Mucosa of descending colon (tissue), 3 donors: ENCODE results near the gene FRMPD2. TPM values are rescaled to one million over a fixed set of nuclear protein-coding genes. Genes with fewer than 3 reads are reported as not detected.
"Not testable (repeated sequence)": the region's sequence is repeated elsewhere in the genome, so short reads cannot be mapped to it uniquely, and the experiment has no call there.

ENCODE experiments used
- ATAC-seq: fragments of 200-7000 bp; cut with Tn5 transposase; one replicate; pipeline ENCODE4 v1.9.1; 2020; ENCODE audit warnings: mild to moderate bottlenecking, moderate library complexity
- DNase-seq, 3 donors: peaks; one replicate each; pipeline ENCODE4 v3.0.0-alpha.2; 2020
- H3K36me3 ChIP-seq: fragments of 200-600 bp; one replicate; pipeline ENCODE4 v1.8.0; 2021; ENCODE audit warnings: low read depth, mild to moderate bottlenecking
- H3K4me1 ChIP-seq: fragments of 200-600 bp; one replicate; pipeline ENCODE4 v1.8.0; 2021; ENCODE audit warnings: low read depth, mild to moderate bottlenecking
- H3K4me3 ChIP-seq: fragments of 200-600 bp; one replicate; pipeline ENCODE4 v1.8.0; 2021; ENCODE audit warnings: mild to moderate bottlenecking
- H3K9me3 ChIP-seq: fragments of 200-600 bp; one replicate; pipeline ENCODE4 v1.8.0; 2021; ENCODE audit warnings: mild to moderate bottlenecking
- intact Hi-C, 2 donors: fragments of 100-400 bp; cut with DNase I in 1 of 2; cut with micrococcal nuclease in 1 of 2; formaldehyde crosslinking; loops; one replicate each; pipeline versions ENCODE4 v1.11.0 to v1.11.1; 2022; cut with DNase I, micrococcal nuclease
- total RNA-seq, 3 donors: library from RNA; stranded (reverse); fragmentation: NEBNext Ultra II Directional in 2 of 3; extraction: Animal tissue kit (Norgen Biotek cat#: 25700) in 2 of 3; gene quantifications; one replicate each; pipeline versions ENCODE4 v1.2.1 to v1.2.4, GENCODE V29; 2021 to 2023
- TF ChIP-seq, protein P1 (sequence below): fragments of 200-600 bp; IDR thresholded peaks from one replicate; pipeline ENCODE4 v1.8.0; 2022; ENCODE audit warnings: antibody characterized with exemption, mild to moderate bottlenecking
- donor health status: DM: no; HTN: no; CAD: no; lungs with moderate emphysema.
- donor health status: DM: no; HTN: no; CAD: no.
- donor health status: DM: no; HTN: yes; CAD: no.

FRMPD2 gene
- total RNA-seq, 3 donors from 2014 or later: 0.35 to 0.73 TPM; not detected in 1

DNA sequence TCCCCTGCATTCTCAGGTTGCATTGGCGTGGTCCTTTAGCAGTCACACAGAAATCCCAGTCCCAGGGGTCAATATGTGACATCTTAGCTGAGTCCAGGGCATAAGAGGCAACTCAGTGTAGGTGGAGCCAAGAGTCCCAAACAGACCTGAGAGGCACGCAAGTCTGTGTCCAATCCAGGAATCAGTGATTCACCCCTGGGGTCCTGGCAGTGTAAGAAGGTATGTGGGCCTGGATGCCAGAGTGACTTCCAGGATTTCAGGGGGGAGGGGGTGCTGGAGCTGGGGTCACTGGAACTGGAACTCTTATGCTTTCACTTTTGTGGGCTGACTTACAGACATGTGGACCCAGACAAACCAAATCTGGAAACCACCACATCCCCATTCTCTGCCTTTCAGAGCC, 26.8 kb downstream of the FRMPD2 start:
- Histone ChIP-seq H3K4me1 (no peaks in the 10 kb centered on the region), H3K36me3 (no peaks in the 10 kb centered on the region), H3K4me3 (no peak overlapping the region), H3K9me3 (no peaks in the 10 kb centered on the region)
- TF ChIP-seq, protein P1, sequence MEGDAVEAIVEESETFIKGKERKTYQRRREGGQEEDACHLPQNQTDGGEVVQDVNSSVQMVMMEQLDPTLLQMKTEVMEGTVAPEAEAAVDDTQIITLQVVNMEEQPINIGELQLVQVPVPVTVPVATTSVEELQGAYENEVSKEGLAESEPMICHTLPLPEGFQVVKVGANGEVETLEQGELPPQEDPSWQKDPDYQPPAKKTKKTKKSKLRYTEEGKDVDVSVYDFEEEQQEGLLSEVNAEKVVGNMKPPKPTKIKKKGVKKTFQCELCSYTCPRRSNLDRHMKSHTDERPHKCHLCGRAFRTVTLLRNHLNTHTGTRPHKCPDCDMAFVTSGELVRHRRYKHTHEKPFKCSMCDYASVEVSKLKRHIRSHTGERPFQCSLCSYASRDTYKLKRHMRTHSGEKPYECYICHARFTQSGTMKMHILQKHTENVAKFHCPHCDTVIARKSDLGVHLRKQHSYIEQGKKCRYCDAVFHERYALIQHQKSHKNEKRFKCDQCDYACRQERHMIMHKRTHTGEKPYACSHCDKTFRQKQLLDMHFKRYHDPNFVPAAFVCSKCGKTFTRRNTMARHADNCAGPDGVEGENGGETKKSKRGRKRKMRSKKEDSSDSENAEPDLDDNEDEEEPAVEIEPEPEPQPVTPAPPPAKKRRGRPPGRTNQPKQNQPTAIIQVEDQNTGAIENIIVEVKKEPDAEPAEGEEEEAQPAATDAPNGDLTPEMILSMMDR: no peak
- no peak for DNase-seq
- intact Hi-C loops: no loop called here
- no peak for ATAC-seq

DNA sequence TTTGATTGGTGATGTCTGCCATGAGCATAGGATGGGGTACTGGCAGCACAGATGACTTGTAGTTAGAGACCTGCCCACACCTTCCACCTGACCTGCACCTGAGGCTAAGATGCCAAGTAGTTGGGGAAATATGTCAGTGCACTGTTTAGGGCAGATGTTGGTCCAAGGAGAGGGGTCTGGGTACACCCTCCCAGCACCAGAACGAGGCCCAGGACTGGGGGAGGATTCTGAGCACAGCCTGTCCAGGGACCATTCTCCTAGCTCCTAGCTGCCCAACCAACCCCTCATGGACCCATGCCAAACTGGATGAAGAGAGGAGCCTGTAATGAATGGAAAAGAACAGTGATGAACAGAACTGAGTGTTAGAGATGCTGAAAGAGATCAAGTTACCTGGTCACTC, 28.0 kb downstream of the FRMPD2 start:
- DNase-seq: no peak
- intact Hi-C loops: no loop called here

DNA sequence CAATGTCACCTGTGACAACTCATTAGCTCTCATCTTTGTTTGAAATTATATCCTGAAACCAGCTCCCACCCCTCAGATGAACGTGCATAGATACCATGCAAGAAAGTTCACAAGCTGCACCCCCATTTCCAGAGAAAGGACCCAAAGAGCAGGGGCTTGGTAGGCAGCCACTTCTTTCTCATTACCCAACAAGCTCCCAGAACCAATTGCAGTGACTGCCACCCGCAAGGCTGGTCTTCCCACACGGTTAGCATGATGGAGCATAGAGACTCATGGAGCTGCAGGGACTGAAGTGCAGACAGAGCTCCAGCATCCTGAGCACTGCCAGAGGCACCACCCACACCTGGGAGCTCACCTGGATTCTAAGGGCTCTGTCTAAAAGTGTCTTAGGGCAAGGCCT, 28.5 kb downstream of the FRMPD2 start:
- TF ChIP-seq, protein P1: no peak
- DNase-seq (no peak), ATAC-seq (no peak)
- intact Hi-C loops: no loop called here
- Histone ChIP-seq H3K4me1 (no peaks in the 10 kb centered on the region), H3K9me3 (no peaks in the 10 kb centered on the region), H3K36me3 (no peaks in the 10 kb centered on the region), H3K4me3 (no peak overlapping the region)

More for the DNA sequence above, 28.0 kb downstream of the FRMPD2 start:
- H3K9me3 ChIP-seq: no peaks in the 10 kb centered on the region
- no peaks in the 10 kb centered on the region for H3K4me1 ChIP-seq
- no peak overlapping the region for H3K4me3 ChIP-seq
- TF ChIP-seq, protein P1: no peak
- H3K36me3 ChIP-seq: no peaks in the 10 kb centered on the region
- no peak for ATAC-seq

DNA sequence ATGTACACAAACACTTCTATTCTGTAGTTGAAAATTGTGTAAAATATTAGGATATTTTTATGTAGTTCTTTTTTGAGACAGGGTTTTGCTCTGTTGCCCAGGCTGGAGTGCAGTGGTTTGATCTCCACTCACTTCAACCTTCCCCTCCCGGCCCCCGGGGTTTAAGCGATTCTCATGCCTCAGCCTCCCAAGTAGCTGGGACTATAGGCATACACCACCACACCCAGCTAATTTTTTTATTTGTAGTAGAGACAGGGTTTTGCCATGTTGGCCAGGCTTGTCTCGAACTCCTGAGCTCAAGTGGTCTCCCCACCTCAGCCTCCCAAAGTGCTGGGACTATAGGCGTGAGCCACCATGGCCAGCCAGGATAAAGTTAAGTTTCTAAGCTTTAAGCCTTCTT, 30.6 kb downstream of the FRMPD2 start:
- H3K4me1 ChIP-seq, H3K9me3 ChIP-seq, intact Hi-C loops, DNase-seq, H3K4me3 ChIP-seq, ATAC-seq, H3K36me3 ChIP-seq: not testable (repeated sequence)

DNA sequence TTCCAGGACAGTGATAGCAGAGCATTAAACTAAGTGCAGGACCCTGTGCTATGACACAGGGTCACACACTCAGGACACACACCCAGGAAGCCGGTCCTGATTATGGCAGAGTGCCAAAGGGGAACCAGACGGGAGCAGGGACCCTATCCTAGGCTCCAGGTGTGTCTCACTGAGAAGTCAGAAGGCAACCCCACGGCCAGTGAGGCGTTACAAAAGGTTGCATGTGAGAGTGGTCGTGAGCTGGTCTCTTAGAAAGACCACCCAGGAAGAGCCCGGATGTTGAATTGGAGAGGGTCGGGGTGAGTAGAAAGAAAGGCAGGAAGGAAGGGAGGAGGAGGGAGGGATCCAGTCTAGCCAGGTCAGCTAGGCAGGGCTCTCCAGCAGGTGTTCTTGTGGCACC, 31.0 kb downstream of the FRMPD2 start:
- TF ChIP-seq, protein P1: no peak
- Histone ChIP-seq H3K4me3 (no peak overlapping the region), H3K9me3 (no peaks in the 10 kb centered on the region), H3K4me1 (no peaks in the 10 kb centered on the region), H3K36me3 (no peaks in the 10 kb centered on the region)
- intact Hi-C loops: no loop called here
- ATAC-seq (no peak), DNase-seq (no peak)

DNA sequence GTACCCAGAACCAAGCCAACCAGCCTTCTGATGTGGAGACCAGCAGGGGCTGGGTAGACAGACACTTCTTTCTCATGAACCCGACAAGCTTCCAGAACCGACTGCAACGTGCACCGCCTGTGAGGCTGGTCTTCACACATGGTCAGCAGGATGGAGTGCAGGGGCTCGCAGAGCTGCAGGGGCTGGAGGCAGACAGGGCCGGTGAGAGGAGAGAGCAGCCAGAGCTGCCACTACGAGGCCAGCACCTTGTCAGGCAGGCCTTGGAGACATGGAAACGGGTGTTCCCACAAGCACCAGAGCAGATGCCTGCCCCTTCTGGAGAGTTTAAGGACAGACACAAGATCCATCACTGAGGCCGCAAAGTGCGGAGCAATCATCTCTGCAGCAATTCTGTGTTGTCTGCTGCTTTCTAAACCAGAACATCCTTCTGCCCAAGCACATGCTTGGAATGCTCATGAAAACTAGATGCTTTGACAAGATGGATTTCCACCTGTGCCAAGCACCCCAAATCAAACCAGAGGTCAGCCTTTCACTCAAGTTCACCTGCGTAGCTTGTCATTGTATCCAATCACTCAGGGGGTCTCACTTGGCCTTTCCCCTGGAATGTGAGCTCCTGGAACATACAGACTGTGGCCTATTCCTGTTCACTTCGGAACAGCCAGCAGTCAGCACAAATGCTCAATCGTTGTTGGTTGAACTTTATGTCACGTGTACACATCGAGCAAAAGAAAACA, 32.2 kb downstream of the FRMPD2 start:
- no peak overlapping the region for H3K4me3 ChIP-seq
- ATAC-seq (no peak), DNase-seq (no peak)
- H3K9me3 ChIP-seq: no peaks in the 10 kb centered on the region
- intact Hi-C loops: no loop called here
- TF ChIP-seq, protein P1: no peak
- no peaks in the 10 kb centered on the region for H3K4me1 ChIP-seq
- H3K36me3 ChIP-seq: no peaks in the 10 kb centered on the region
